ENCODE data around the gene MFNG.

Gene MFNG

GRCh38 chr22:37420686-37421467 is 65.3 kb downstream of the MFNG start:
- no peak for DNase-seq

GRCh38 chr22:37419969-37420685 is 66.1 kb downstream of the MFNG start:
- peak; percentile 21 for DNase-seq

DNA sequence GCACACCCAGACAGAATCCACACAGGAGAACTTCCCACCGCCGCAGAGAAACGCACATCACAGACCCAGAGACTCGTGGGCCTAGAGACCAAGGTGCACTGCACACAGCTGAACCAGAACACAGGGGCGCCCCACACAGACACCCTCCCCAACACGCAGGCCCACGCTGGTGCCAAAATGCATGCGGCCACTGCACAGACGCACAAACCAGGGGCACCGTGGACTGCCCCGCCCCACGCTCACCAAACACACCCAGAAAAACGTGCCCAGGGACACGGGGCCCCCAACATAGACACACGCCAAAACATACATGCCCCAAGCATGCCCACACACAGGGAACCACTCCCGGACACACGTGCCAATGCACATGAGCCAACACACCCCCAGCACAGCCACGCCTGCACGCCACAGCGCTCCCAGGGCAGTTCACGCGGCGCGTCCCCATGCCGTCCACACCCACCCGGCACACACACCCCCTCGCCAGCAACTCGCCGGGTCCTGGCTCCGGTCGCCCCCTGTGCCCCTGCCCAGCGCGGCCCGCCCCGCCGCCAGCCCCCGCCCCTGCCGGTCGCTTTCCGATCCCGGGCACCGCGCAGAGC is 66.7 kb downstream of the MFNG start:
- no peak for DNase-seq

Measured in activated naive CD4-positive, alpha-beta T cell treated with Interleukin-2 at 50 U/mL for 16 hours (primary cell).